GM12865 (cell line): Measurements from ENCODE around the gene MKNK1.

Experiments
- DNase-seq: peaks from one replicate; pipeline ENCODE4 v3.0.0; 2010; ENCODE audit warnings: low read depth
- H3K4me3 ChIP-seq: 2 replicates; pipeline ENCODE4 v1.5.1; 2011; ENCODE audit warnings: mild to moderate bottlenecking, low read depth, low read length, control low read depth
- CTCF ChIP-seq: IDR thresholded peaks from 2 replicates; pipeline ENCODE4 v1.5.1; 2011; ENCODE audit warnings: low read length, control low read depth, low read depth, inconsistent platforms; ENCODE audit not compliant: insufficient read depth; ENCODE audit errors: missing control alignments

MKNK1 gene

GRCh38 chr1:46575778-46576177, 28.3 kb downstream of the MKNK1 start:
- no peak for TF ChIP-seq CTCF
- no peak for DNase-seq
- no peak overlapping the region for H3K4me3 ChIP-seq

- H3K4me3 ChIP-seq, result no peak overlapping the region
- no peak for TF ChIP-seq CTCF
- DNase-seq, result no peak
These were observed 28.8 kb downstream of the MKNK1 start for GRCh38 chr1:46575300-46575699.

- DNase-seq, result no peak
- H3K4me3 ChIP-seq, result no peak overlapping the region
- TF ChIP-seq CTCF, result no peak
These were observed 32.3 kb downstream of the MKNK1 start for GRCh38 chr1:46571691-46572225.

GRCh38 chr1:46569884-46570725, 34.0 kb downstream of the MKNK1 start:
- no peak for DNase-seq
- no peak overlapping the region for H3K4me3 ChIP-seq
- no peak for TF ChIP-seq CTCF

- no peak for DNase-seq
- no peak overlapping the region for H3K4me3 ChIP-seq
- TF ChIP-seq CTCF, result no peak
These were observed 35.0 kb downstream of the MKNK1 start for GRCh38 chr1:46569116-46569515.

GRCh38 chr1:46568461-46568891, 35.6 kb downstream of the MKNK1 start:
- no peak overlapping the region for H3K4me3 ChIP-seq
- TF ChIP-seq CTCF, result no peak
- DNase-seq, result no peak

- no peak overlapping the region for H3K4me3 ChIP-seq
- no peak for TF ChIP-seq CTCF
- no peak for DNase-seq
These were observed 40.7 kb downstream of the MKNK1 start for GRCh38 chr1:46563341-46563740.
